ENCODE data around the gene ARVCF. TPM values are rescaled to one million over a fixed set of nuclear protein-coding genes. Genes with fewer than 3 reads are reported as not detected.

The ARVCF gene
- total RNA-seq, 1 experiment from 2014 or later, result 12.0 TPM

DNA sequence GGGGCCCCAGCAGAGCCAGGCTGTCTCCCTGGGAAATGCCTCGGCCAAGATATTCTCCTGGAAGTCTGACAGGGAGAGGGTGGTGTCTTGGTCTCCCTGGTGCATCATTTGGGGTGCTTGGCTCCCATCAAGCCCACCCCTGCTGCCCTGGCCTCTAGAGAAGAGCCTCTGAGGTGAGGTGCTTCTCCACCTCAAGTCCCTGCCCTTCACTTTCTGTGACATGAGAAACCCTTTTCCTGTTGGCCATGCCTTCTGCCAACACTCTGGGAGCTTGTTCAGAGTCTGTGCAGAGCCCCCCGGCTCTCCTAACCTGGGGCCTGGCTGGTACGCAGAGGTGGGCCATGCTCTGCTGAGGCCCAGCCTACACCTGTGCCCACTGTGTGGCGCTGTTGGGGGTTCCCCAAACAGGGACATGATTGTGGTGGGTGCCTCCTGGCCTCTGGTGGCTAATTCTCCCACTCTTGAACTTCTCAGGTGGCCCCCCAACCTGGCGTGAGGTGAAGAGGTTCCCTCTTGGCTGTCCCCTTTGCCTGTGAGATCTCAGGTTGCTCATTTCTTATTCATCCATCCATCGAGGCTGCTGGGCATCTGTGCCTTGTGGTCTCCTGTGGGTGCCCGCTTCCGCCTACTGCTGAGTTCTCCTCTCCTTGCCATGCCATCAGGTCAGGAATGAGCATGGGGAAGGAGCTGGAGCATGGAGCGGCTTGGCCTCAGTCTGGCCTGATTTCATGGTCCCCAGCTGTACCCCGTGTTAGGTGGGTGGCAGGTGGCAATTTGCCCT, 44.3 kb upstream of the ARVCF start:
- Histone ChIP-seq H3K27me3 (replicated peaks; ENCODE audit: control insufficient read depth, insufficient read depth, low read length) (no peaks in the 10 kb centered on the region), H3K36me3 (ENCODE audit: control insufficient read depth, insufficient read depth, low read length) (no peaks in the 10 kb centered on the region; the same call in 1 of the 2 replicates), H3K4me3 (ENCODE audit: low read depth, low read length) (no peak overlapping the region), H3K4me1 (no peaks in the 10 kb centered on the region), H3K9me3 (no peaks in the 10 kb centered on the region)
- ChIA-PET POLR2A (no interaction called here), CTCF (no interaction called here)
- Mint-ChIP-seq H3K36me3 (ENCODE audit: insufficient read depth, unreplicated experiment) (peaks cover 12% of the 10 kb centered on the region), H3K4me3 (ENCODE audit: unreplicated experiment) (no peak overlapping the region), H3K27me3 (ENCODE audit: insufficient read depth, unreplicated experiment) (no peaks in the 10 kb centered on the region), H3K27ac (ENCODE audit: unreplicated experiment) (no peak overlapping the region), H3K9me3 (ENCODE audit: unreplicated experiment) (no peaks in the 10 kb centered on the region), H3K4me1 (ENCODE audit: low read depth, unreplicated experiment) (no peaks in the 10 kb centered on the region)
- no peak for DNase-seq
- no TSS peak for BruUV-seq (replicated peaks)
- intact Hi-C loops (cut with micrococcal nuclease; ENCODE audit: unreplicated experiment), result no loop called here
- TF ChIP-seq, protein P1, sequence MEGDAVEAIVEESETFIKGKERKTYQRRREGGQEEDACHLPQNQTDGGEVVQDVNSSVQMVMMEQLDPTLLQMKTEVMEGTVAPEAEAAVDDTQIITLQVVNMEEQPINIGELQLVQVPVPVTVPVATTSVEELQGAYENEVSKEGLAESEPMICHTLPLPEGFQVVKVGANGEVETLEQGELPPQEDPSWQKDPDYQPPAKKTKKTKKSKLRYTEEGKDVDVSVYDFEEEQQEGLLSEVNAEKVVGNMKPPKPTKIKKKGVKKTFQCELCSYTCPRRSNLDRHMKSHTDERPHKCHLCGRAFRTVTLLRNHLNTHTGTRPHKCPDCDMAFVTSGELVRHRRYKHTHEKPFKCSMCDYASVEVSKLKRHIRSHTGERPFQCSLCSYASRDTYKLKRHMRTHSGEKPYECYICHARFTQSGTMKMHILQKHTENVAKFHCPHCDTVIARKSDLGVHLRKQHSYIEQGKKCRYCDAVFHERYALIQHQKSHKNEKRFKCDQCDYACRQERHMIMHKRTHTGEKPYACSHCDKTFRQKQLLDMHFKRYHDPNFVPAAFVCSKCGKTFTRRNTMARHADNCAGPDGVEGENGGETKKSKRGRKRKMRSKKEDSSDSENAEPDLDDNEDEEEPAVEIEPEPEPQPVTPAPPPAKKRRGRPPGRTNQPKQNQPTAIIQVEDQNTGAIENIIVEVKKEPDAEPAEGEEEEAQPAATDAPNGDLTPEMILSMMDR (IDR thresholded peaks at IDR 0.05; ENCODE audit: insufficient read depth in 1 of 2, low read depth in 1 of 2, low read length in 1 of 2, severe bottlenecking in 1 of 2, unreplicated experiment in 1 of 2), result no peak

DNA sequence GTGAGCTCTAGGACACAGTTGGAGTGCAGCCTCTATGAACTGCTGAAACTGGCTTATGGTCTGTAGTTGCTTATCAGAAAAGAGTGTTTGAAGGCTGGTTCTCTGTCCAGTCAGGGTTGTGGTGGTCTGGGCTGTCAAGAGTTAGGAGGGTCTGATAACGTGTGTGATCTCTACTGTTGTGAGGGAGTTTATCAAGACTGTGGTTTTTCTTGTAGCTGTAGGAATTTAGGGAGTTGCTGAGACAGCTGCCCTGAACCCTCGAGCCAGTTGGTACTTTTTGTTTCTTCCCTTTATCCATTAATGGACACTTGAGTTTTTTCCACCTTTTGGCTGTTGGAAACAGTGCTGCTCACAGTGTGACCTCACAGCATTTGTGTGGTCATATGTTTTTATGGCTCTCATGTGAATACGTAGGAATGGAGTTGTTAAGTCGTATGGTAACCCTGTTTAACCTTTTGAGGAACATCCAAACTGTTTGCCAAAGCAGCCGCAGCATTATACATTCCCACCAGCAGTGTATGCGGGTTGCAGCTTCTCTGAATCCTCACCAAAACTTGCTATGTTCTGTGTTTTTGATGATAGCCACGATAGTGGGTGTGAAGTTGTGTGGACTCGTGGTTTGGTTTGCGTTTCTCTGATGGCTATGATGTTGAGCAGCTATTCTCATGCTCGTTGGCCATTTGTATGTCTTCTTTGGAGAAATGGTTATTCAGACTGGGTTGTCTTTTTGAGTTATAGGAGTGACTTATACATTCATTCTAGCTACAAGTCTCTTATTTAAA, 42.6 kb upstream of the ARVCF start:
- Mint-ChIP-seq H3K27ac (ENCODE audit: unreplicated experiment) (no peak overlapping the region), H3K27me3 (ENCODE audit: insufficient read depth, unreplicated experiment) (no peaks in the 10 kb centered on the region), H3K36me3 (ENCODE audit: insufficient read depth, unreplicated experiment) (peaks cover 12% of the 10 kb centered on the region), H3K4me3 (ENCODE audit: unreplicated experiment) (no peak overlapping the region), H3K9me3 (ENCODE audit: unreplicated experiment) (no peaks in the 10 kb centered on the region), H3K4me1 (ENCODE audit: low read depth, unreplicated experiment) (no peaks in the 10 kb centered on the region)
- intact Hi-C loops (cut with micrococcal nuclease; ENCODE audit: unreplicated experiment), result no loop called here
- ChIA-PET CTCF (no interaction called here), POLR2A (no interaction called here)
- BruUV-seq (replicated peaks), result no TSS peak
- no peaks in the 10 kb centered on the region; the same call in 1 of the 2 replicates for H3K36me3 ChIP-seq (ENCODE audit: control insufficient read depth, insufficient read depth, low read length)
- TF ChIP-seq, protein P1 (IDR thresholded peaks at IDR 0.05; ENCODE audit: insufficient read depth in 1 of 2, low read depth in 1 of 2, low read length in 1 of 2, severe bottlenecking in 1 of 2, unreplicated experiment in 1 of 2), result no peak
- no peak for DNase-seq
- H3K27me3 ChIP-seq (replicated peaks; ENCODE audit: control insufficient read depth, insufficient read depth, low read length), result no peaks in the 10 kb centered on the region
- H3K4me3 ChIP-seq (ENCODE audit: low read depth, low read length), result no peak overlapping the region
- no peaks in the 10 kb centered on the region for H3K4me1 ChIP-seq
- no peaks in the 10 kb centered on the region for H3K9me3 ChIP-seq

DNA sequence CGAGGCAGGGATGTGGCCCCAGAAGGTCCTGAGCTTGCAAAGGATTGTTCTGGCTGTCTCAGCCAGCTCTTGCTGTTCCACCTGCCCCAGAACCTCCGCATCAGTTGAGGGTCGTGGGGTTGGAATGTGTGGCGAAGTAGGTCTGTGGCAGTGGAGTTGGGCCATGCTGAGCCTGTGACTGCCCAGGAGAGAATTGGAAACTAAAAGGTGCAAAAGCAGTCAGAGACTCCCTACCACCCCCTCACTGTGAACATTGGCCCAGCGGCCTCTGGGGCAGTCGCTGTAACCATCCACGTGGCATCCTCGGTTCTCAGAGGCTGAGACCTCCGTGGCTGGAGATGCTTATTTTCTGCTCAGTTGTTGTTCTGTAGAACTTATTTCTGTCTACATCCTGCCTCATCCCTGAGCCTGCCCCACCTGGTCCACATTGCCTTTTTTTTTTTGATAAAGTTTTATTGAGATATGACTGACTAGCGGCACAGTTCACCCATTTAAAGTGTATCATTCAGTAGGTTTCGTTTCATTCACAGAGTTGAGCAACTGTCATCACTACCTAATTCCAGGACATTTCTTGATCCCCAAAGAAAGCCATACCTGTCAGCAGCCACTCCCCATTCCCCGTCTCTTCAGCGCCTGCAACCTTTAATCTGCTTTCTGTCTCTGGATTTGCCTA, 41.1 kb upstream of the ARVCF start:
- no peak overlapping the region for H3K4me3 ChIP-seq (ENCODE audit: low read depth, low read length)
- H3K27me3 Mint-ChIP-seq (ENCODE audit: insufficient read depth, unreplicated experiment), result no peaks in the 10 kb centered on the region
- POLR2A ChIA-PET, result no interaction called here
- H3K27me3 ChIP-seq (replicated peaks; ENCODE audit: control insufficient read depth, insufficient read depth, low read length), result no peaks in the 10 kb centered on the region
- intact Hi-C loops (cut with micrococcal nuclease; ENCODE audit: unreplicated experiment), result no loop called here
- TF ChIP-seq, protein P1 (IDR thresholded peaks at IDR 0.05; ENCODE audit: insufficient read depth in 1 of 2, low read depth in 1 of 2, low read length in 1 of 2, severe bottlenecking in 1 of 2, unreplicated experiment in 1 of 2), result no peak
- peaks cover 7% of the 10 kb centered on the region for H3K36me3 Mint-ChIP-seq (ENCODE audit: insufficient read depth, unreplicated experiment)
- CTCF ChIA-PET, result interaction anchor here (0.5 kb wide), 1 partner anchor 1738 kb away, joined by 3 read pairs; no protein-coding TSS in a partner anchor
- BruUV-seq (replicated peaks), result no TSS peak
- H3K4me1 Mint-ChIP-seq (ENCODE audit: low read depth, unreplicated experiment), result no peaks in the 10 kb centered on the region
- H3K4me3 Mint-ChIP-seq (ENCODE audit: unreplicated experiment), result no peak overlapping the region
- H3K27ac Mint-ChIP-seq (ENCODE audit: unreplicated experiment), result no peak overlapping the region
- H3K9me3 Mint-ChIP-seq (ENCODE audit: unreplicated experiment), result no peaks in the 10 kb centered on the region
- no peak for DNase-seq
- no peaks in the 10 kb centered on the region for H3K4me1 ChIP-seq
- no peaks in the 10 kb centered on the region; the same call in 1 of the 2 replicates for H3K36me3 ChIP-seq (ENCODE audit: control insufficient read depth, insufficient read depth, low read length)
- no peaks in the 10 kb centered on the region for H3K9me3 ChIP-seq

Measured in Caco-2 (cell line).